ENCODE results near the gene TEX52. TPM values are rescaled to one million over a fixed set of nuclear protein-coding genes. Genes with fewer than 3 reads are reported as not detected.
"Not testable (repeated sequence)": the region's sequence is repeated elsewhere in the genome, so short reads cannot be mapped to it uniquely, and the experiment has no call there.

Gene TEX52
- total and polyA plus RNA-seq, 11 donors, result not detected

- H3K27me3 ChIP-seq, result no peaks in the 10 kb centered on the region
- WGBS, 4 donors, result 96 to 98% (median 97%) methylated on average over 9 of the region's 9 CpGs
- no peaks in the 10 kb centered on the region for H3K9me3 ChIP-seq
- TF ChIP-seq POLR2A (IDR thresholded peaks at IDR 0.05) (no peak), CTCF (IDR thresholded peaks at IDR 0.05) (no peak)
- ATAC-seq, result no peak
- H3K4me3 ChIP-seq, result no peak overlapping the region
- intact Hi-C loops (cut with DNase I), result no loop called here
- H3K4me1 ChIP-seq, result no peaks in the 10 kb centered on the region
- DNase-seq, result no peak
- H3K27ac ChIP-seq, result no peak overlapping the region
- peaks cover 0 to 35% (median 0%) of the 10 kb centered on the region in 9 donors for H3K36me3 ChIP-seq
Measured at GRCh38 chr12:2864198-2864597, 7.4 kb upstream of the TEX52 start.

GRCh38 chr12:2863402-2863801, 6.6 kb upstream of the TEX52 start:
- DNase-seq; H3K4me1 ChIP-seq; H3K27me3 ChIP-seq; H3K4me3 ChIP-seq; ATAC-seq; H3K27ac ChIP-seq; H3K9me3 ChIP-seq; intact Hi-C loops (cut with DNase I): not testable (repeated sequence)
- WGBS, 4 donors, result 92 to 96% (median 95%) methylated on average over 7 of the region's 7 CpGs
- peaks cover 0 to 40% (median 0%) of the 10 kb centered on the region in 9 donors for H3K36me3 ChIP-seq

- Histone ChIP-seq H3K36me3 (peaks cover 0 to 40% (median 0%) of the 10 kb centered on the region in 9 donors), H3K9me3 (no peaks in the 10 kb centered on the region), H3K4me1 (no peaks in the 10 kb centered on the region), H3K27ac (no peak overlapping the region), H3K4me3 (no peak overlapping the region), H3K27me3 (no peaks in the 10 kb centered on the region)
- WGBS, 4 donors, result 81 to 90% (median 86%) methylated on average over 7 of the region's 7 CpGs
- ATAC-seq, result no peak
- intact Hi-C loops (cut with DNase I), result no loop called here
- DNase-seq, result no peak
- no peak for TF ChIP-seq POLR2A (IDR thresholded peaks at IDR 0.05)
- no peak for TF ChIP-seq CTCF (IDR thresholded peaks at IDR 0.05)
Measured at GRCh38 chr12:2862876-2863275, 6.0 kb upstream of the TEX52 start.

- DNase-seq, result no peak
- H3K4me3 ChIP-seq, result no peak overlapping the region
- H3K27me3 ChIP-seq, result no peaks in the 10 kb centered on the region
- no peak overlapping the region for H3K27ac ChIP-seq
- no peak for ATAC-seq
- intact Hi-C loops (cut with DNase I), result no loop called here
- H3K9me3 ChIP-seq, result no peaks in the 10 kb centered on the region
- no peaks in the 10 kb centered on the region for H3K4me1 ChIP-seq
- no peak for TF ChIP-seq CTCF (IDR thresholded peaks at IDR 0.05)
- no peak for TF ChIP-seq POLR2A (IDR thresholded peaks at IDR 0.05)
- peaks cover 0 to 35% (median 0%) of the 10 kb centered on the region in 9 donors for H3K36me3 ChIP-seq
Measured at GRCh38 chr12:2860170-2860569, 3.3 kb upstream of the TEX52 start.

GRCh38 chr12:2858944-2859421, 2.1 kb upstream of the TEX52 start:
- ATAC-seq, result peak; percentile 20 to 59 (median 44)
- WGBS, 4 donors, result 77 to 87% (median 81%) methylated on average over 9 to 12 of the region's 12 CpGs

More at GRCh38 chr12:2858944-2859421, 2.1 kb upstream of the TEX52 start:
- Histone ChIP-seq H3K4me1 (no peaks in the 10 kb centered on the region), H3K27ac (peak overlapping the region in 5 of 12 donors; percentile 26 to 50 (median 30)), H3K27me3 (no peaks in the 10 kb centered on the region), H3K4me3 (no peak overlapping the region), H3K9me3 (no peaks in the 10 kb centered on the region), H3K36me3 (peaks cover 0 to 30% (median 0%) of the 10 kb centered on the region in 9 donors)
- TF ChIP-seq POLR2A (IDR thresholded peaks at IDR 0.05), result no peak
- TF ChIP-seq CTCF (IDR thresholded peaks at IDR 0.05), result no peak
- DNase-seq, result peak in 2 of 5 donors; percentile 26 to 36
- intact Hi-C loops (cut with DNase I), result loop anchor here in 9 of 10 donors (5.0 to 10.0 kb wide), 4 partner anchors 83 to 176 kb away; no protein-coding TSS in a partner anchor
